HG03571 (cell line): ENCODE measurements around the gene PIK3R1.

Source experiments
- ATAC-seq: cut with Tn5 transposase; IDR thresholded peaks from one replicate; pipeline ENCODE4 v1.9.1; 2021; ENCODE audit not compliant: unreplicated experiment

The PIK3R1 gene

DNA sequence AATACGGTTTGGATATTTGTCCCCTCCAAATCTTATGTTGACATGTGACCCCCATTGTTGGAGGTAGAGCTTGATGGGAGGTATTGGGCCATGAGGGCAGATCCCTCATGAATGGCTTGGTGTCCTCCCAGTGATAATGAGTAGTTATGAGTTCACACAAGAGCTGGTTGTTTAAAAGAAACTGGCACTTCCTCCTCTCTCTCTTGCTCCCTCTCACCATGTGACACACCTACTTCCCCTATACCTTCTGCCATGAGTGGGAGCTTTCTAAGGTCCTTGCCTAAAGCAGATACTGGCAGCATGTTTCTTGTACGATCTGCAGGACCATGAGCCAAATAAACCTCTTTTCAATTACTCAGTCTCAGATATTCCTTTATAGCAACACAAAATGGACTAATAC is 132.0 kb downstream of the PIK3R1 start:
- ATAC-seq = no peak

DNA sequence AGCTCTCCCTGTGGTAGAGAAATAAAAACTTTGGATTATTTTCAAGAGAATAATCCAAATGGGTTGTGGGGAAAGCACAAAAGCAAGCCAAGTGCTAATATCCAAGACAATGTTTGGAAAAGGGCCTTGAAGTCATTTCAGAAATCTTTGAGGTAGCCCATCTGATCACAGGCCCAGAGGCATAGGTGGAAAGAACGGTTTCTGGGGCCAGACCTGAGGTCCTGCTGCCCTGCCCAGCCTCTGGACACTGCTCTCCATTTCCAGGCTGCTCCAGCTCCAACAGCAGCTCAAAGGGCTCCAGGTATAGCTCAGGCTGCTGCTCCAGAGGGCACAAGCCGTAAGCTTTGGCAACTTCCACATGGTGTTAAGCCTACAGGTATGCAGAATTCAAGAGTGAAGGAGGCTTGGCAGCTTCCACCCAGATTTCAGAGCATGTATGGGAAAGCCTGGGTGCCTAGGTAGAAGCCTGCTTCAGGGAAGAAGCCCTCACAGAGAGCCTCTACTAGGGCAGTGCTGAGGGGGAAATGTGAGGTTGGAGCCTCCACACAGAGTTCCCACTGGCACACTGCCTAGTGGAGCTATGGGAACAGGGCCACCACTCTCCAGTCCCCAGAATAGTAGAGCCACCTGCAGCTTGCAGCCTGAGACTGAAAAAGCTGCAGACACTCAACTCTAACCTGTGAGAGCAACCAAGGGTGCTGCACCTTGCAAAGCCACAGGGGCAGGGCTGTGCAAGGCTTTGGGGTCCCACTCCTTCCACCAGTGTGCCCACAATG is 133.1 kb downstream of the PIK3R1 start:
- ATAC-seq = no peak

DNA sequence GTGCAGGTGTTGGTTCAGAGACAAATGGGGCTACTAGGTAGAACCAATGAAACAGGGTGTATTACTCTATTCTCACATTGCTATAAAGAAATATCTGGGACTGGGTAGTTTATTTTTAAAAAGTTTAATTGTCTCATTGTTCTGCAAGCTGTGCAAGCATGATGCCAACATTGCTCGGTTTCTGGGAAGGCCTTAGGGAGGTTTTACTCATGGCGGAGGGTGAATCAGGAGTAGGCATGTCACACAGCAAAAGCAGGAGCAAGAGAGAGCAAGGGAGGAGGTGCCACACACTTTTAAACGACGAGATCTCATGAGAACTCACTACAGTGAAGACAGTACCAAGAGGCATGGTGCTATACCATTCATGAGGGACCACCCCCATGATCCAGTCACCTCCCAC is 134.6 kb downstream of the PIK3R1 start:
- ATAC-seq = no peak
